ENCODE data around the gene MGAT1. TPM values are rescaled to one million over a fixed set of nuclear protein-coding genes. Genes with fewer than 3 reads are reported as not detected.

The MGAT1 gene
- polyA plus RNA-seq, 1 donor: 67.5 TPM

Other genes starting within 250 kb of the MGAT1 start
- not detected for gene SCGB3A1, start 211.3 kb downstream of the MGAT1 start, polyA plus RNA-seq (ENCODE audit: insufficient read length)
- gene FLT4, start 153.2 kb downstream of the MGAT1 start, polyA plus RNA-seq (ENCODE audit: insufficient read length): 23.6 TPM
- gene OR2Y1, start 62.7 kb downstream of the MGAT1 start, polyA plus RNA-seq (ENCODE audit: insufficient read length): not detected
- 74.6 TPM for gene ZFP62, start 58.5 kb upstream of the MGAT1 start, polyA plus RNA-seq (ENCODE audit: insufficient read length)
- gene BTNL8, start 96.4 kb upstream of the MGAT1 start, polyA plus RNA-seq (ENCODE audit: insufficient read length): 0.65 TPM
- not detected for gene BTNL3, start 186.0 kb upstream of the MGAT1 start, polyA plus RNA-seq (ENCODE audit: insufficient read length)
- gene BTNL9, start 237.5 kb upstream of the MGAT1 start, polyA plus RNA-seq (ENCODE audit: insufficient read length): 10.7 TPM

Data from left kidney (tissue), 1 donor.